HepG2 (cell line): Measurements from ENCODE around the gene MRS2. TPM values are rescaled to one million over a fixed set of nuclear protein-coding genes. Genes with fewer than 3 reads are reported as not detected.

Source experiments
- ADNP ChIP-seq: sonication (generic); formaldehyde crosslinking; IDR thresholded peaks from 2 replicates; pipeline ENCODE4 v1.4.0; 2020; ENCODE audit warnings: missing genetic modification reagents
- EZH2 ChIP-seq: conservative IDR thresholded peaks from 2 replicates; pipeline ENCODE4 v1.6.1; 2012; ENCODE audit warnings: mild to moderate bottlenecking, low read depth, low read length, moderate library complexity
- FLYWCH1 ChIP-seq: sonication (generic); formaldehyde crosslinking; IDR thresholded peaks from 2 replicates; pipeline ENCODE4 v1.8.1; 2023; ENCODE audit warnings: mild to moderate bottlenecking, missing genetic modification reagents
- MTF1 ChIP-seq: sonication (generic); formaldehyde crosslinking; IDR thresholded peaks from 2 replicates; pipeline ENCODE4 v1.5.0; 2020; ENCODE audit warnings: missing genetic modification reagents
- PHF5A ChIP-seq: IDR thresholded peaks from one replicate; pipeline ENCODE4 v1.6.1; 2018; ENCODE audit warnings: low read depth, missing genetic modification reagents; ENCODE audit not compliant: unreplicated experiment
- PITX1 ChIP-seq: sonication (generic); formaldehyde crosslinking; IDR thresholded peaks from 2 replicates; pipeline ENCODE4 v1.5.1; 2020; ENCODE audit warnings: mild to moderate bottlenecking, missing genetic modification reagents
- RAD21 ChIP-seq: fragments of 450-650 bp; formaldehyde crosslinking; IDR thresholded peaks from 2 replicates; pipeline ENCODE4 v1.5.0; 2020; ENCODE audit warnings: mild to moderate bottlenecking
- SNRNP70 ChIP-seq: fragments of 200-400 bp; formaldehyde crosslinking; IDR thresholded peaks from 2 replicates; pipeline ENCODE4 v1.6.1; 2017; ENCODE audit warnings: mild to moderate bottlenecking, low read depth, low read length, moderate library complexity
- TBL1XR1 ChIP-seq: fragments of 150-350 bp; IDR thresholded peaks from 2 replicates; pipeline ENCODE4 v1.6.1; 2014; ENCODE audit warnings: borderline replicate concordance, low read length; ENCODE audit not compliant: partially characterized antibody
- ZC3H13 ChIP-seq: sonication (generic); formaldehyde crosslinking; IDR thresholded peaks from 2 replicates; pipeline ENCODE4 v1.8.1; 2023; ENCODE audit warnings: mild to moderate bottlenecking, missing genetic modification reagents, moderate library complexity
- ZFYVE20 ChIP-seq: sonication (generic); formaldehyde crosslinking; IDR thresholded peaks from 2 replicates; pipeline ENCODE4 v1.8.0; 2023; ENCODE audit warnings: low read depth, mild to moderate bottlenecking, moderate library complexity, missing genetic modification reagents, borderline replicate concordance
- ZNF772 ChIP-seq: sonication (generic); formaldehyde crosslinking; IDR thresholded peaks from 2 replicates; pipeline ENCODE4 v1.5.0; 2020; ENCODE audit warnings: mild to moderate bottlenecking, missing genetic modification reagents
- polyA plus RNA-seq, 8 experiments: library from polyadenylated mRNA; depleted of rRNA in 3 of 8; stranded (reverse) in 7 of 8; unstranded in 1 of 8; fragments of >200 nt; fragmentation: Illumina TruSeq in 4 of 8; extraction: Trizol in 4 of 8; gene quantifications; 2 replicates each; pipeline versions ENCODE4 v1.2.1 to v1.2.3, GENCODE V29; 2011 to 2016; ENCODE audit warnings: low read depth in 4 of 8, missing spikeins in 1 of 8, mixed read lengths in 1 of 8; ENCODE audit not compliant: insufficient read depth in 1 of 8
- total RNA-seq, 5 experiments: library from RNA; depleted of rRNA; stranded (reverse); fragments of >200 nt; fragmentation: Illumina TruSeq; extraction: Trizol; gene quantifications; 2 replicates each; pipeline ENCODE4 v1.2.3, GENCODE V29; 2016; ENCODE audit warnings: low read depth in 1 of 5
- TF ChIP-seq, protein P1 (sequence below), 2 experiments: fragments of 450-650 bp in 1 of 2; sonication (generic) in 1 of 2; formaldehyde crosslinking in 1 of 2; IDR thresholded peaks; 2 replicates each; pipeline versions ENCODE4 v1.6.1 to v1.8.0; 2016 to 2022; ENCODE audit warnings: antibody characterized with exemption in 1 of 2, mild to moderate bottlenecking in 1 of 2, missing genetic modification reagents in 1 of 2
- TF ChIP-seq, protein P2 (sequence below): sonication (generic); formaldehyde crosslinking; IDR thresholded peaks from 2 replicates; pipeline ENCODE4 v1.8.1; 2023; ENCODE audit warnings: missing genetic modification reagents, inconsistent platforms, borderline replicate concordance
- TF ChIP-seq, protein P3 (sequence below): sonication (generic); formaldehyde crosslinking; IDR thresholded peaks from 2 replicates; pipeline ENCODE4 v1.4.0; 2020; ENCODE audit warnings: missing genetic modification reagents, mild to moderate bottlenecking, borderline replicate concordance

The MRS2 gene
- total and polyA plus RNA-seq, 2 of the 13 experiments (the other 11 are each of a cell fraction or from before 2014, with no cell fraction given), result 31.1 to 83.8 TPM

DNA sequence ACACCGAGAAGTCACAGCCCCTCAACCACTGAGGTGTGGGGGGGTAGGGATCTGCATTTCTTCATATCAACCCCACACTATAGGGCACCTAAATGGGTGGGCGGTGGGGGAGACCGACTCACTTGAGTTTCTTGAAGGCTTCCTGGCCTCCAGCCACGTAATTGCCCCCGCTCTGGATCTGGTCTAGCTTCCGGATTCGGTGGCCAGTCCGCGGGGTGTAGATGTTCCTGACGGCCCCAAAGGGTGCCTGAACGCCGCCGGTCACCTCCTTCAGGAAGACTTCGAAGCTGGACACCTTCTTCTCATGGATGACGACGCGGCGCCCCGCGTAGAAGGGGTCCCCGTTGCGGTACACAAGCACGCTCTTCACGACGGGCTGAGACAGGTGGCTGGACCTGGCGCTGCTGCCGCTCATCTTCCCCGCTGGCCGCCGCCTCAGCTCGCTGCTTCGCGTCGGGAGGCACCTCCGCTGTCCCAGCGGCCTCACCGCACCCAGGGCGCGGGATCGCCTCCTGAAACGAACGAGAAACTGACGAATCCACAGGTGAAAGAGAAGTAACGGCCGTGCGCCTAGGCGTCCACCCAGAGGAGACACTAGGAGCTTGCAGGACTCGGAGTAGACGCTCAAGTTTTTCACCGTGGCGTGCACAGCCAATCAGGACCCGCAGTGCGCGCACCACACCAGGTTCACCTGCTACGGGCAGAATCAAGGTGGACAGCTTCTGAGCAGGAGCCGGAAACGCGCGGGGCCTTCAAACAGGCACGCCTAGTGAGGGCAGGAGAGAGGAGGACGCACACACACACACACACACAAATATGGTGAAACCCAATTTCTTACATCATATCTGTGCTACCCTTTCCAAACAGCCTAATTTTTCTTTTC lies 45.2 kb upstream of the MRS2 start, which contains the start of gene DCDC2 (continued):
- TF ChIP-seq, protein P1, sequence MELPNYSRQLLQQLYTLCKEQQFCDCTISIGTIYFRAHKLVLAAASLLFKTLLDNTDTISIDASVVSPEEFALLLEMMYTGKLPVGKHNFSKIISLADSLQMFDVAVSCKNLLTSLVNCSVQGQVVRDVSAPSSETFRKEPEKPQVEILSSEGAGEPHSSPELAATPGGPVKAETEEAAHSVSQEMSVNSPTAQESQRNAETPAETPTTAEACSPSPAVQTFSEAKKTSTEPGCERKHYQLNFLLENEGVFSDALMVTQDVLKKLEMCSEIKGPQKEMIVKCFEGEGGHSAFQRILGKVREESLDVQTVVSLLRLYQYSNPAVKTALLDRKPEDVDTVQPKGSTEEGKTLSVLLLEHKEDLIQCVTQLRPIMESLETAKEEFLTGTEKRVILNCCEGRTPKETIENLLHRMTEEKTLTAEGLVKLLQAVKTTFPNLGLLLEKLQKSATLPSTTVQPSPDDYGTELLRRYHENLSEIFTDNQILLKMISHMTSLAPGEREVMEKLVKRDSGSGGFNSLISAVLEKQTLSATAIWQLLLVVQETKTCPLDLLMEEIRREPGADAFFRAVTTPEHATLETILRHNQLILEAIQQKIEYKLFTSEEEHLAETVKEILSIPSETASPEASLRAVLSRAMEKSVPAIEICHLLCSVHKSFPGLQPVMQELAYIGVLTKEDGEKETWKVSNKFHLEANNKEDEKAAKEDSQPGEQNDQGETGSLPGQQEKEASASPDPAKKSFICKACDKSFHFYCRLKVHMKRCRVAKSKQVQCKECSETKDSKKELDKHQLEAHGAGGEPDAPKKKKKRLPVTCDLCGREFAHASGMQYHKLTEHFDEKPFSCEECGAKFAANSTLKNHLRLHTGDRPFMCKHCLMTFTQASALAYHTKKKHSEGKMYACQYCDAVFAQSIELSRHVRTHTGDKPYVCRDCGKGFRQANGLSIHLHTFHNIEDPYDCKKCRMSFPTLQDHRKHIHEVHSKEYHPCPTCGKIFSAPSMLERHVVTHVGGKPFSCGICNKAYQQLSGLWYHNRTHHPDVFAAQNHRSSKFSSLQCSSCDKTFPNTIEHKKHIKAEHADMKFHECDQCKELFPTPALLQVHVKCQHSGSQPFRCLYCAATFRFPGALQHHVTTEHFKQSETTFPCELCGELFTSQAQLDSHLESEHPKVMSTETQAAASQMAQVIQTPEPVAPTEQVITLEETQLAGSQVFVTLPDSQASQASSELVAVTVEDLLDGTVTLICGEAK (IDR thresholded peaks at IDR 0.05), result no peak
- TF ChIP-seq, protein P1 (CRISPR knock-in tag; IDR thresholded peaks at IDR 0.05), result peak; percentile 90
- TF ChIP-seq SNRNP70, result no peak
- peak; percentile 58; the same call in 1 of the 2 replicates for TF ChIP-seq RAD21 (CRISPR knock-in tag)
- TF ChIP-seq FLYWCH1 (CRISPR knock-in tag), result peak; percentile 95
- TF ChIP-seq TBL1XR1, result no peak
- TF ChIP-seq, protein P2, sequence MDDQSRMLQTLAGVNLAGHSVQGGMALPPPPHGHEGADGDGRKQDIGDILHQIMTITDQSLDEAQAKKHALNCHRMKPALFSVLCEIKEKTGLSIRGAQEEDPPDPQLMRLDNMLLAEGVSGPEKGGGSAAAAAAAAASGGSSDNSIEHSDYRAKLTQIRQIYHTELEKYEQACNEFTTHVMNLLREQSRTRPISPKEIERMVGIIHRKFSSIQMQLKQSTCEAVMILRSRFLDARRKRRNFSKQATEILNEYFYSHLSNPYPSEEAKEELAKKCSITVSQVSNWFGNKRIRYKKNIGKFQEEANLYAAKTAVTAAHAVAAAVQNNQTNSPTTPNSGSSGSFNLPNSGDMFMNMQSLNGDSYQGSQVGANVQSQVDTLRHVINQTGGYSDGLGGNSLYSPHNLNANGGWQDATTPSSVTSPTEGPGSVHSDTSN, result no peak
- no peak for TF ChIP-seq ZFYVE20 (CRISPR knock-in tag)
- no peak for TF ChIP-seq ADNP (CRISPR knock-in tag)
- TF ChIP-seq PITX1 (CRISPR knock-in tag), result peak; percentile 66
- TF ChIP-seq, protein P3, sequence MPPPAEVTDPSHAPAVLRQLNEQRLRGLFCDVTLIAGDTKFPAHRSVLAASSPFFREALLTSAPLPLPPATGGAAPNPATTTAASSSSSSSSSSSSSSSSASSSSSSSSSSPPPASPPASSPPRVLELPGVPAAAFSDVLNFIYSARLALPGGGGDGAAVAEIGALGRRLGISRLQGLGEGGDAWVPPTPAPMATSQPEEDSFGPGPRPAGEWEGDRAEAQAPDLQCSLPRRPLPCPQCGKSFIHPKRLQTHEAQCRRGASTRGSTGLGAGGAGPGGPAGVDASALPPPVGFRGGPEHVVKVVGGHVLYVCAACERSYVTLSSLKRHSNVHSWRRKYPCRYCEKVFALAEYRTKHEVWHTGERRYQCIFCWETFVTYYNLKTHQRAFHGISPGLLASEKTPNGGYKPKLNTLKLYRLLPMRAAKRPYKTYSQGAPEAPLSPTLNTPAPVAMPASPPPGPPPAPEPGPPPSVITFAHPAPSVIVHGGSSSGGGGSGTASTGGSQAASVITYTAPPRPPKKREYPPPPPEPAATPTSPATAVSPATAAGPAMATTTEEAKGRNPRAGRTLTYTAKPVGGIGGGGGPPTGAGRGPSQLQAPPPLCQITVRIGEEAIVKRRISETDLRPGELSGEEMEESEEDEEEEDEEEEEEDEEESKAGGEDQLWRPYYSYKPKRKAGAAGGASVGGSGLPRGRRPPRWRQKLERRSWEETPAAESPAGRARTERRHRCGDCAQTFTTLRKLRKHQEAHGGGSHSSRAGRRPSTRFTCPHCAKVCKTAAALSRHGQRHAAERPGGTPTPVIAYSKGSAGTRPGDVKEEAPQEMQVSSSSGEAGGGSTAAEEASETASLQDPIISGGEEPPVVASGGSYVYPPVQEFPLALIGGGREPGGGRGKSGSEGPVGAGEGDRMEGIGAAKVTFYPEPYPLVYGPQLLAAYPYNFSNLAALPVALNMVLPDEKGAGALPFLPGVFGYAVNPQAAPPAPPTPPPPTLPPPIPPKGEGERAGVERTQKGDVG (CRISPR knock-in tag), result peak; percentile 97
- no peak; the same call in 1 of the 2 replicates for TF ChIP-seq MTF1
- TF ChIP-seq EZH2, result no peak
- TF ChIP-seq ZNF772, result peak; percentile 85
- TF ChIP-seq PHF5A, result no peak
- TF ChIP-seq ZC3H13, result peak; percentile 71
